Measurements from ENCODE around the gene DNAJB12.

DNAJB12 gene

DNA sequence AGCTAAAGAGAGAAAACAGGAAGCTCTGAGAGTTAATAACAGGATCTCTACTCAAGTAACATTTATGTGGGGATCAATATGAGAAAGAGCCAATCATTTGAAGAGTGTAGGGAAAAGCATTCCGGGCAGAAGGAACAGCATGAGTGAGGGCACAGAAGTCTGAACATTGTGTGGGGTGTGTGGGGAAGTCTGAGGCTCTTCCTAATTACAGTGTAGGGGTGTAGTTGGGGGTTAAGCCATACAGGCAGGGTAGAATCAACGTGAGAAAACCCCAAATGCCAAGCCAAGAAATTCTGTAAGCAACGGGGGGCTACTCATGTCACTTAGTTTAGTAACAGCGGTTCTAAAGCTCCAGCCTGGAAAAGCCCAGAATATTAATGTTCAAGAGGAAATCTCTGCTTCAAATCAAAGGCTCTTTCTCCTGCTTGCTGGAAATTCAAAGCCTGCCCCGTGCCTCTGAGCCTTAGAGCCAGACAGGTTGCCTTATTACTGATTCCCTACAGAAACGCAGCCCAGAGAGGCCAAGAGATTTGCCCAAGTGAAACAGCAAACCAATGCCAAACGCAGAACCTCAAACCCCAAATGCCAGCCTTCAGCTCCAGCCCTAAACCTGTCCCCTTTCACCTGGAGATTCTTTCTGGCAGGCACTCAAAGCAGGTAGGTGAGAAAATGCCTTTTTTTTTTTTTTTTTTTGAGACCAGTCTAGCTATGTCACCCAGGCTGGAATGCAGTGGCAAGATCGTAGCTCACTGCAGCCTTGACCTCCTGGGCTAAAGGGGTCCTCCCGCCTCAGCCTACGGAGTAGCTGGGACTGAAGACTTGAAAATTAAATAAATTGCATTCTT lies 36.1 kb downstream of the DNAJB12 start:
- Histone ChIP-seq H3K27ac (ENCODE audit: low read length) (peak overlapping the region; percentile 98), H3K79me2 (ENCODE audit: insufficient read depth, low read length) (peaks cover 9% of the 10 kb centered on the region), H3K4me3 (ENCODE audit: low read depth in 1 of 2, low read length in 2 of 2) (peak overlapping the region; percentile 22 to 56; a peak in 3 of 4 replicates), H4K20me1 (ENCODE audit: insufficient read depth, low read length) (no peaks in the 10 kb centered on the region), H3K9ac (ENCODE audit: low read depth, low read length) (peak overlapping the region; percentile 87), H3K4me2 (ENCODE audit: insufficient read depth, low read length) (peak overlapping the region; percentile 71), H3K4me1 (ENCODE audit: insufficient read depth, low read length) (peaks cover 83% of the 10 kb centered on the region), H2AFZ (ENCODE audit: low read depth, low read length) (no peak overlapping the region), H3K36me3 (ENCODE audit: insufficient read depth, low read length) (no peaks in the 10 kb centered on the region), H3K9me3 (ENCODE audit: insufficient read depth, low read length, severe bottlenecking) (no peaks in the 10 kb centered on the region), H3K27me3 (ENCODE audit: insufficient read depth, low read length, poor library complexity) (no peaks in the 10 kb centered on the region)
- no peak for ATAC-seq (ENCODE audit: insufficient read depth, low read depth)
- TF ChIP-seq, protein P1, sequence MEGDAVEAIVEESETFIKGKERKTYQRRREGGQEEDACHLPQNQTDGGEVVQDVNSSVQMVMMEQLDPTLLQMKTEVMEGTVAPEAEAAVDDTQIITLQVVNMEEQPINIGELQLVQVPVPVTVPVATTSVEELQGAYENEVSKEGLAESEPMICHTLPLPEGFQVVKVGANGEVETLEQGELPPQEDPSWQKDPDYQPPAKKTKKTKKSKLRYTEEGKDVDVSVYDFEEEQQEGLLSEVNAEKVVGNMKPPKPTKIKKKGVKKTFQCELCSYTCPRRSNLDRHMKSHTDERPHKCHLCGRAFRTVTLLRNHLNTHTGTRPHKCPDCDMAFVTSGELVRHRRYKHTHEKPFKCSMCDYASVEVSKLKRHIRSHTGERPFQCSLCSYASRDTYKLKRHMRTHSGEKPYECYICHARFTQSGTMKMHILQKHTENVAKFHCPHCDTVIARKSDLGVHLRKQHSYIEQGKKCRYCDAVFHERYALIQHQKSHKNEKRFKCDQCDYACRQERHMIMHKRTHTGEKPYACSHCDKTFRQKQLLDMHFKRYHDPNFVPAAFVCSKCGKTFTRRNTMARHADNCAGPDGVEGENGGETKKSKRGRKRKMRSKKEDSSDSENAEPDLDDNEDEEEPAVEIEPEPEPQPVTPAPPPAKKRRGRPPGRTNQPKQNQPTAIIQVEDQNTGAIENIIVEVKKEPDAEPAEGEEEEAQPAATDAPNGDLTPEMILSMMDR (IDR thresholded peaks at IDR 0.05; ENCODE audit: borderline replicate concordance, extremely low read depth, low read length, poor library complexity, severe bottlenecking) = no peak
- TF ChIP-seq EZH2 (IDR thresholded peaks at IDR 0.05; ENCODE audit: borderline replicate concordance, low read depth, low read length, severe bottlenecking) = no peak
- DNase-seq = no peak

DNA sequence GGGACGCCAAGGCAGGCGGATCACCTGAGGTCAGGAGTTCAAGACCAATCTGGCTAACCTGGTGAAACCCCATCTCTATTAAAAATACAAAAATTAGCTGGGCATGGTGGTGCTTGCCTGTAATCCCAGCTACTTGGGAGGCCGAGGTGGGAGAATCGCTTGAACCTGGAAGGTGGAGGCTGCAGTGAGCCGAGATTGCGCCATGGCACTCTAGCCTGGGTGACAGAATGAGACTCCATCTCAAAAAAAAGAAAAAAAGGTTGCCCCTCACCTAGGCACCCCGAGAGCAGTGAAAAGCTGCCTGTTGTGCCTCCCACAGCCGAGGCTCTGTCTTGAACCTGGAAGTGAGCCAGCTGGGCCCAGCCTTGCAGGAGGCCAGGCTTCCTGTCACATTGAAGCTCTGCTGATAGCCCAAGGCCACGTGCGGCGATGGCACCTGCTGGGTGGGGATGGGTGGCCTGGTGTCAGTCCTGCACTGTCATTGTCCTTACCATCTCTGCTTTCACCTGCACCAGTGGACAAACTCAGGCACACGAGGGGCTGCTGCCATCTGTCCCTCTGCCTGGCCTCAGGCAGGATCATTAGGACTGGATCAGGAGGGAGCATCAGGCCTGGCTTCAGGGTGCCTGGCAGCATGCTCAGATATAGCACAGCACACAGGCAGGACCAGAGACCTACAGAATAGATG lies 37.8 kb downstream of the DNAJB12 start:
- DNase-seq (peak; percentile 88), ATAC-seq (ENCODE audit: insufficient read depth, low read depth) (peak; percentile 21)
- Histone ChIP-seq H3K27ac (ENCODE audit: low read length) (peak overlapping the region; percentile 95), H3K9me3 (ENCODE audit: insufficient read depth, low read length, severe bottlenecking) (no peaks in the 10 kb centered on the region), H3K36me3 (ENCODE audit: insufficient read depth, low read length) (no peaks in the 10 kb centered on the region), H3K27me3 (ENCODE audit: insufficient read depth, low read length, poor library complexity) (no peaks in the 10 kb centered on the region), H3K4me1 (ENCODE audit: insufficient read depth, low read length) (peaks cover 65% of the 10 kb centered on the region), H3K79me2 (ENCODE audit: insufficient read depth, low read length) (peaks cover 9% of the 10 kb centered on the region), H4K20me1 (ENCODE audit: insufficient read depth, low read length) (no peaks in the 10 kb centered on the region), H3K9ac (ENCODE audit: low read depth, low read length) (peak overlapping the region; percentile 29), H2AFZ (ENCODE audit: low read depth, low read length) (peak overlapping the region; percentile 53), H3K4me3 (ENCODE audit: low read depth in 1 of 2, low read length in 2 of 2) (no peak overlapping the region; a peak in 1 of 4 replicates), H3K4me2 (ENCODE audit: insufficient read depth, low read length) (no peak overlapping the region; the same call in 1 of the 2 replicates)
- TF ChIP-seq EZH2 (IDR thresholded peaks at IDR 0.05; ENCODE audit: borderline replicate concordance, low read depth, low read length, severe bottlenecking) = no peak
- TF ChIP-seq, protein P1 (IDR thresholded peaks at IDR 0.05; ENCODE audit: borderline replicate concordance, extremely low read depth, low read length, poor library complexity, severe bottlenecking) = no peak

DNA sequence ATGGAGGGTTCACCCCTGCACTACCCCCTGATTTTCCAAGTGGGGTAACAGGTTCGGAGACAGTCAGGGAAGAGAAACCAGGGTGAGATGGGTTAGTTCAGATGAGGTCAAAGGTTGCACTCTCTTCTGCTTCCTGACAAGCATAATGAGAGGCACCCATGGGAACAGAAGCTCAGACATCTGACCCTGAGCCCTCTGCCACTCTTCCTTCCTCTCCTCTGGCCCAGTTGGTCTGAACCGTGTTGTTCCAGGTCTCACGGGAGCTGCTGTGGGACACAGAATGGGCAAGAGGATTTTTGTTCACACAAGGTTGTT lies 38.4 kb downstream of the DNAJB12 start:
- Histone ChIP-seq H3K4me1 (ENCODE audit: insufficient read depth, low read length) (peaks cover 60% of the 10 kb centered on the region), H3K4me3 (ENCODE audit: low read depth in 1 of 2, low read length in 2 of 2) (no peak overlapping the region), H2AFZ (ENCODE audit: low read depth, low read length) (no peak overlapping the region), H3K27me3 (ENCODE audit: insufficient read depth, low read length, poor library complexity) (no peaks in the 10 kb centered on the region), H3K27ac (ENCODE audit: low read length) (peak overlapping the region; percentile 95), H3K9me3 (ENCODE audit: insufficient read depth, low read length, severe bottlenecking) (no peaks in the 10 kb centered on the region), H3K36me3 (ENCODE audit: insufficient read depth, low read length) (no peaks in the 10 kb centered on the region), H3K79me2 (ENCODE audit: insufficient read depth, low read length) (peaks cover 9% of the 10 kb centered on the region), H3K9ac (ENCODE audit: low read depth, low read length) (peak overlapping the region; percentile 29), H4K20me1 (ENCODE audit: insufficient read depth, low read length) (no peaks in the 10 kb centered on the region), H3K4me2 (ENCODE audit: insufficient read depth, low read length) (no peak overlapping the region)
- TF ChIP-seq, protein P1 (IDR thresholded peaks at IDR 0.05; ENCODE audit: borderline replicate concordance, extremely low read depth, low read length, poor library complexity, severe bottlenecking) = no peak
- TF ChIP-seq EZH2 (IDR thresholded peaks at IDR 0.05; ENCODE audit: borderline replicate concordance, low read depth, low read length, severe bottlenecking) = no peak
- DNase-seq (no peak), ATAC-seq (ENCODE audit: insufficient read depth, low read depth) (no peak)
